ENCODE measurements around the gene TRIM31.

TRIM31 gene, protein sequence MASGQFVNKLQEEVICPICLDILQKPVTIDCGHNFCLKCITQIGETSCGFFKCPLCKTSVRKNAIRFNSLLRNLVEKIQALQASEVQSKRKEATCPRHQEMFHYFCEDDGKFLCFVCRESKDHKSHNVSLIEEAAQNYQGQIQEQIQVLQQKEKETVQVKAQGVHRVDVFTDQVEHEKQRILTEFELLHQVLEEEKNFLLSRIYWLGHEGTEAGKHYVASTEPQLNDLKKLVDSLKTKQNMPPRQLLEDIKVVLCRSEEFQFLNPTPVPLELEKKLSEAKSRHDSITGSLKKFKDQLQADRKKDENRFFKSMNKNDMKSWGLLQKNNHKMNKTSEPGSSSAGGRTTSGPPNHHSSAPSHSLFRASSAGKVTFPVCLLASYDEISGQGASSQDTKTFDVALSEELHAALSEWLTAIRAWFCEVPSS
- 0.07 to 0.19 (median 0.16) reads per million in 3 experiments for total RNA-seq

DNA sequence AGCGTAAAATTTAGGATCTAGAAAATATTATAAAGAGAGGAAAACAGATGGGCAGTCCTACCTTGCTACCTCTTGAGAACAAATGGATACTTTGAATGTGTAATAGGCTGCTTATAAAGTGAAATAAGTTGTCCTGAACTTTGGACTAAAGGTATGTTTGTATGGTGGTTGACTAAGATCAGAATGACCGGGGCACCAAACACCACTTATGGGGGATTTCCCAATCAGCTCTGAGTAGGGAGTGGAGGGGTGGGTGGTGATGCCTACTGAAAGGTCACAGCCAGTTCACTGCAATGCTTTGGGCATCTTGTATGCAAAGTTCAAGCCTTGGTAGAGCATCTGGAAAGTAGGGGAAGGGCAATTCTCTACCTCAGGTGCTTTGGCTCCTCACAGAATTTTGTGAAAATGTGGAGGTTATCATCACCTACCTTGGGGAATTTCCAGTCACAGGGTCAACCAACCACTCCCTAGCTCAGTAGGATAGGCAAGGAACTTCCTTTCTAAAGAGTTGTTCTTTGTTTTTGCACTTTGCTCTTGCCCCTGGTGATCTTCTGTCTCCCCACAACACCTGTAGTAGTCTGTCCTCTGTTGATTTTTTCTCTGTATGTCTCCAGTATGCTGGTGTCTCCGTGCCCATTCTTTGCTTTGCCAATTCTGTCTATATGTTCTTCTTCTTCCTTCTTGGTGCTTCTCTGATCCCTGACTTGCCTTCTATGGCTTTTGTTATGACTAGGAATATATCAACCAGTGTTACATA lies at the start of gene TRIM31:
Gene TRIM31 (minus strand): TSS at position 88 of the 757 bp plus-strand sequence. CDS start 285 bp downstream, outside the sequence.
- DNase-seq = no peak

DNA sequence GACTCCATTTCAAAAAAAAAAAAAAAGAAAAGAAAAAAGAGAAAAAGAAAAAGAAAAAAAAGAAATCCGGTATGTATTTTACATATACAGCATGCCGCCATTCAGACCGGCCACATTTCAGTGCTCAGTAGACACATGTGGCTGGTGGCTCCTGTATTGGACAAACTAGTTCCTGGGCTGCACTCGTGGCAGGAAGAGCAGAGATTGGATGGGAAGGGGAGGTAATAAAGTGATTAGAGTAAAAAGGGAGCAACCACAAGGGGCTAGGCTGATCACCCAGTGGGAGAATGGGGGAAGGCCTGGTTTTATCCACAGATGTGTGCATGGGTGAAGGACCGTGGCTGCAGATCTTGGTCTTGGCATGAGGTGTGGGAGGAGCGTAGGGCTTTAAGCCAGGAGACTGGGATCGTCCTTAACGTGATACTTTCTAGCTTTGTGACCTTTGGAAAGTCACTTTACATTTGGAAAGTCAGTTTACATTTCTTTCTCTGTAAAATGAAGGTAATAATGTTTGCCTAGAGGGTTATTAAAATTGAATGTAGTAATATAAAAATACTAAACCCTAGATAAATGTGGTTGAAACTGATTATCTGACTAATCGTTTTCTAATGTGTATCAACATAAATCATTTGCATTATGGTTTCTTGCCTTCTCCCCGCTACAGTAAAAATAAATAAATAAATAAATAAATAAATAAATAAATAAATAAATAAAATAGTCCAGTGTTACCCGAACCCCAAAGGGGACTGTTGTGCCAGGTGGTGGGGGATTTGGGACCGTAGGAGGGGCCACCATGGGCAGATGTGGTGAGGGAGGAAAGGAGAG lies 49.6 kb upstream of the TRIM31 start:
- DNase-seq = no peak

DNA sequence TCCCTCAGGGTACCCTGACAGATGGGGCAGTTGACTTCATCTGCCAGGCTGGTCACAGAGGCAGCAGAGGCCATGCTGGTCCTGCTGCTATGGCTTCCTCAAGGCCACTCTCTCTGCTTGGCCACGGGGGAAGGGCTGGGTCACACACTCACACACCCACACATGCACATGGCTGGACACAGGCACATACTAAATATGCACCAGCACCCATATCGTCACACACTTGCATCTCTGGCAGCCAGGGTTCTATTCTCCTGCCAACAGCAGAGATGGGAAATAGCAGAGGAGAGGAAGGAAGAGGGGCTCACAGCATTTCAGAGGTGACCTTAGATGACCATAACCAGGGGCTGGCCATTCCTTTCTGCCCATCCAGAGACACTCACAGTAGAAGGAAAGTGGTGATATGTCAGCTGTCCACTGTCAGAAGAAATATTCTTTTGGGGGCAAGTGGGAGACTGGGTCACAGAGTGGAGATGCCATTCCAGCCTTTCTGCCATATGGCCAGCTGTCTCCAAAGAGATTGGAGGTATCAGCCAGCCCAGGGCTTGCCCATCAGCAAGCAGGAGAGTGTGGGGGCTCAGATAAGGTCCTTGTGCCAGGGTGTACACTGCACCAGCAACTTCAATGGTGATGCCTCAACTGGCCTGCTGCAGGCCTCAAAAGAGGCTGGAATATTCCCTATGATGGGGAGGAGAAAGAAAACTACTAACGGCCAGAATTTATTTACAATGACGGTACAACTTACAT lies 48.1 kb upstream of the TRIM31 start, which contains the start of gene TRIM10:
Gene TRIM10 (minus strand): TSS at position 427 of the 747 bp plus-strand sequence. CDS start 353 bp downstream, at position 74.
- no peak for DNase-seq

DNA sequence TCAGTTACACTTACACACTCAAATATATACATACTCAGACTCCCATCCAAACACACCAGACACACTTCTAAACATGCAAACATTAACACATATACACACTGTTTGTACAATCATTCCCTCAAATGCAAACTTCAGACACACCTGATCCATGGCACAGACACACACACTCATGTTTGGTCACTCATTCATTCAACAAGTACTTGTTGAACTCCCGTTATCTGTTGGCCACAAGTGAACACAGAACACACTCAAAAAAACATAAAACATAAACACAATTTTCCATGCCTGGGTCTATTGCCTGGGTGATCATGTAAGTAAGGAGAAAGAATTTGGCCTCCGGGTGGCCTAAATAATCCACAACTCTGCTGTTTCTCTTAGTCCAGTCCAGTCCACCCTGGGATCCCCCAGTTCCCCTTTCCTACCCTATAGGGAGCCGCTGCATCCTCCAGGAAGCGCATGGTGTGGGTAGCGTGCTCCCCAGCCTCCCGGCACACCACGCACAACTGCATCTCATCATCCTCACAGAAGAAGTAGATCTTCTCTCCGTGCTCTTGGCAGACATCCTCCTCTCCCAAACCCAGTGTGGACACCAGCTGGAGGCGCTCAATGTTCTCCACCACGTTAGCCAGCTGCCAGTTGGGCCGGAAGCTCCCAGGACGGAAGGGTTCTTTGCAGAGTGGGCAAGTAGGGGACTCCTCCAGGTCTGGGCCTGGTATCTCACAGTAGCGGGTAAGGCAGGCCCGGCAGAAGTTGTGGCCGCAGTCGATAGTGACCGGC lies 47.3 kb upstream of the TRIM31 start:
- no peak for DNase-seq

DNA sequence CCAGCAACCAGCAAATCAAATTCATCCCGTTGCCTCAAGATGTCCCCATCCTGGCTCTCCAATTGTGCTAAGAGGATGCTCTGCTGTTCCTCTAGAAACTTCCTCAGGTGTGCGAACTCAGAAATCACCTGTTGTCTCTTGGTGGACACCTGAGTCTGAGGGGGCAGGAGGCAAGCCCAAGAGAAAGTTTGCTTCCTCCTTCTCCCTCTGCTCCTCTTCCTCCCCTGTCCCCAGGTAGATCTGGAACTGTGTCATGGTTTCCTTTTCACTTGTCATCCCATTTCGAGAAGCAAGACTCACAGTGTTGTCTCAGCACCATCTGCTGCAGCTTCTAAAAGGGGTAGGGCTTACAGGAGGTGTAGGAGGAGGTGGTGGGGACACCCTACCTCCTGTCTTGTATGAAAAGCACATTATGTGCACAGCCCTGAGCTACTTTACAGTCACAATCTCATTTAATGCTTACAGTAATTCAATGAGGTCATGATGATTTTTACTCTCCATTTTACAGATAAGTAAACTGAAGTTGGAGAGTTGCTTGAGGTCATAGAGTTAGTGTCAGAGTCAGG lies 45.7 kb upstream of the TRIM31 start:
- DNase-seq = no peak

DNA sequence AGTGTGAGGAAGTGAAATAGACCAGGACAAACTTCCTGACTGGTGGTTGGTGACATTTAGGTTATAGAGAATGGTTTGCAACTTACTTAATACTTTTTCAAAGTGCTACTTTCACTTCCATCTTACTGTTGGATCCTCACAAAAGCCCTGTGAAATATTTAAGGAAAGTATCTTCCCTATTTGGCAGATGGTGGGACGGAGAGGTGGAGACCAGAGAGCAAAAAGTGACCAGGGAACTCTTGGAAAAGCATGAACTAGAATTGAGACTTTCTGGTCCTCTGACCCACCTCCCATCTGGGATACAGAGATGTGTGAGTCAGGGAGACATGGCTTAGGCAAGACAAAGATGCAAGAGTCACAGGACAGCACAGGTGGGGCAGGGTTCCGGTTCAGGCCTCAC lies 45.1 kb upstream of the TRIM31 start:
- no peak for DNase-seq

DNA sequence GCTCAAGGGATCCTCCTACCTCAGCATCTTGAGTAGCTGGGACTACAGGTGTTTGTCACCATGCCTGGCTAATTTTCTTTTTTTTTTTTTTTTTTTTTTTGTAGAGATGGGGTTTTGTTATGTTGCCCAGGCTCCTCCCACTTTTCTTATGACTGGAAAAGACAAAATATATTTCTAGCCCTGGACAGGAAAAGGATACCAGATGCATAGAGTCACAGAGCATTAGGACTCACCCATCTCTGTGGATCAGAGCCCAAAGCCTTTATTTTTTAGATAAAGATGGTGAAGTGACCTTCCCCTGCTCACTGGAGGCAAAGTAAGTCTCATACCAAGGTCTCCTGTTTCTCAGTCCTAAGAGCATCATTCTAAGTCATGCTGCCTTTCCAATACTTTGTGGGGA lies 44.7 kb upstream of the TRIM31 start:
- DNase-seq = no peak

DNA sequence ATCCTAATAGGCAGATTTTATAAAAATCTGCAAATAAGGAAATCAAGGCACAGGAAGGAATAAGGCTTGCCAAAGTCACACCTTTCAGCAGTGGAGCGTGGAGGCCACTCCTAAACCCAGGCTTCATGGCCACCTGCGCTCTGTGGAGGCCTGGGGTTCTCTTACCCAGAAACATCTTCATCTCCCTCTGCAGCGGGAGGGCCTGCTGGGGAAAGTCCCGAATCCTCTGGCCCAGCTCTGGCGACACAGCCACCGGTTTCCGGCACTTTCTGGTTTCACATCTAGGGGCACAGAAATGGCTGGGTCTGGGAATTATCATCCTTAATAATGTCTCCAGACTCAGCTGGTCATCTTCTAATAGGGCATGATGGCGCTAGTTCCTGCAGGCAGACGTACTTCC lies 43.9 kb upstream of the TRIM31 start:
- no peak for DNase-seq

DNA sequence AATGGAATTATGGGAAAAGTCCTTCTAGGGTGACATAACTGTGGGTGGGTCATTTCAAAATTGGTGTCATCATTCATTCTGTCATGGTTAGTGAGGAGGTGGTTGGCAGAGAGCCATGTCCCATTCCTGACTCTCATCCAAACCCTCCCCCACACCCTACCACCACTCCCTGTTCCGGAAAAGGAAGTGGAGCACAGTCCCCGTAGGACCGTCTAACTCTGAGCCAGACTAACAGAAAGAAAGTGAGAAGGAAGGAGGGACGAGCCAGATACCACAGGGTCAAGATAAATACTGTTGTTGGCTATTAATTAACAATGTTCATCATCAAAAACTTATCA lies 43.3 kb upstream of the TRIM31 start:
- DNase-seq = no peak

DNA sequence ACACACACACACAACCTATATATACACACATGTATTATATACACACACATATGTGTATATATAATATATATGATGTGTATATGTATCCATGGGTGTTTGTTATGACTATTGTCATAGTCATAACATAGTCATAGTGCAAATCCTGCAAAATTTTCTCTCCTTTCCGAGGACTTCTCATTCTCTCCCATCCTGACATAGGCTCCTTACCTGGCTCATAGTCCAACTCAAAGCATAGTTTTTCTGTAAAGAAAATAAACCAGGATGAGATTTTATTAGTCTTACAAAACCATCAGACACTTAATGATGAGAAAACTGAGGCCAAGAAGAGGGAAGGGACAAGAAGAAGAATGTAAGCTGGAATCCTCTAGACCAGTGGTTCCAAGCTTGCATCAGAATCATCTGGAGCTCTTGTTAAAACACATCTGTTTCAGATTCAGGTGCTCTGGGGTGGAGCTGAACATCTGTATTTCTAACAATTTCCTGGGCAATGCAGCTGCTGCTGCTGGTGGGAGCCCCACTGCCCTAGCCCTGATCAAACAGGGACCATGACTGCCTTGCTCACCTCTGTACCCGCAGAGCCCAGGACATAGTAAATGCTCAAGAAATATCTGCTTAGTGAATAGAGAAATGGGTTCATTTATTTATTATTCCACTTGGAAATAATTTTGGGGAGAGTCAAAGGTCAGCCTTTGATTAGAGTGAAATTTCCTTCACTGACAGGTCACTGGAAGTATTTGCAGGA lies 42.8 kb upstream of the TRIM31 start:
- DNase-seq = no peak

DNA sequence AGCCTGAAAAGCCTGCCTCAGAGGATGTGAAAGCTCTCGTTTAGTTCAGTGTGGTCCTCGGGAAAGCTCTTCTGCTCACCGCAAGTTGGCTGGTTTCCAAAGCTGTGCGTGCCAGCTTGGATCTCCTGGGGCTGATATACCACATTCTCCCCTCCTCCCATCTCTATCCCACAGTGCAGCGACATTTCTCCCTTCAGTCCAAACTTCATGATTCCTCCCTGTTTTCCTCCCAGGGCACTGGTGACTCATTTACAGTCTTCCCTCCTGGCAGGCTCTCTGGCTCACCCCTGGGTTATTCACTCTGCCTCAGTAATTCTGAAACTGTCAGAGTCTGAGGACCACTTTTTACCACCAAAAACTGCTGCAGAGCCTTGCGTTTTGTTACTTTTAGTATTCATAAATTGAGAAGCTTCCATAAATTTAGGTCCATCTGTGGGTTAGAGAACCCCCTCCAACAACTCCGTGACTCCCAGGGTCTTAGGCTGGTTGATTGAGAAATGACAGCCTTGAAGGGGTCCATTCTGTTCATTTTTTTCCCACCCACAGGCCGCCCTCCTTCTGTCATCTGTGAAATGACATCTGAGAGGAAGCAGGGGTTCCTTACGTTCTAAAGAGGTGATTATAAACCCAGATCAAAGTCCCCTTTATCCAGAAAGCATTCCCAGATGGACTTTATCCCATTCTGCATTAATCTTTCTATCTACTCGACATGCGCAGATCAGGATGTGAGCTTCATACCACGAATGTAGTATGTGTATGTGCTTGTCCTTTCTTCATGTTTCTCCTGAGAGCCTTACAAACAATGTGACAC lies 42.0 kb upstream of the TRIM31 start:
- no peak for DNase-seq

DNA sequence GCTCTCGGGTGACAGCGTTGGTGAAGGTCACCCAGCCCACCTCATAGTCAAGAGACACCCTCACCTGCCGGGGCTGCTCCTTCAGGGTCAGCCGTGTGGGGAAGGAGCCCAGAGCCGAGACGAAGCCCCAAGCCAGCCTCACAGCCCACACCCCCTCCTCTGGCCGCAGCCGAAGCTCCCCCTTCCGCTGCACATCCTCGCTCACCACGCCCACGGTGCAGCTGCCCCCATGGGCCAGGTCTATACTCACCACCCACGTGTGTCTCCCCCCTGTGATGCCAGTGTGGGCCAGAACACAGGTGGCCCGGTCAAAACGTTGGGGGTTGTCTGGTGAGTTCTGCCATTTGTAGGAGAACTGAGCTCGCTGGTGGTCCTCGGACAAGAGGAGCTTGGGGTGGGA lies 41.2 kb upstream of the TRIM31 start:
- no peak for DNase-seq

DNA sequence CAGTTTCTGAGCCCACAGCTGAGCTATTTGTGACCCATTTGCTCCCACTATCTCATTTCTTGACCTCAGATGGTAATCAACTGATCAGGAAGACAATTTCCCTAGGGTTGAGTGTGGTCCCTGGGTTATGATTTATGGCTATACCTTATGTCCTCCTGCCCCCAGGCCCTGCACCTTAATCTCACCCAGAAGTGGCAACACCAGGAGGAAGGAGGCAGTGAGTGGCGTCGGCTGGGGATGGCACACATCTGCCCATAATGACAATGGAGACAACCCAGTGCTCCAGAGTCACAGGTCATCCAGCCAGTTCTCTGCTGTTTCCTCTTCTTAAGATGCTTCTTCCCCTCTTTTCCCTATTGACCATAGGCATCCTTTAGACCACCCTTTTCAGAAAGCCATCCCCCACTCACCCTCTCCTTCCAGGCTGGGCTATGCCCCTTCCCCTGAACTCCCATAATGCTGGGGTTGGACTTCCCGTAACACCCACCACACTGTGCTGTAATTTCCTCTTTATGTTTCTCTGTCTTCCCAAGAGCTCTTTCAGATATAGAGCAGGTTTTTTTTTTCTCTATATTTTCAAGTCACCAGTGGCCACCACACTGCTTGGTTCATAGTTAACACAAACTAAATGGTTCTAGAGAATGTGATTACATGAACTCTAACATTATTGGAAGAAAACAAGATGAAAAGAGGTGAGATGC lies 40.2 kb upstream of the TRIM31 start:
- no peak for DNase-seq

DNA sequence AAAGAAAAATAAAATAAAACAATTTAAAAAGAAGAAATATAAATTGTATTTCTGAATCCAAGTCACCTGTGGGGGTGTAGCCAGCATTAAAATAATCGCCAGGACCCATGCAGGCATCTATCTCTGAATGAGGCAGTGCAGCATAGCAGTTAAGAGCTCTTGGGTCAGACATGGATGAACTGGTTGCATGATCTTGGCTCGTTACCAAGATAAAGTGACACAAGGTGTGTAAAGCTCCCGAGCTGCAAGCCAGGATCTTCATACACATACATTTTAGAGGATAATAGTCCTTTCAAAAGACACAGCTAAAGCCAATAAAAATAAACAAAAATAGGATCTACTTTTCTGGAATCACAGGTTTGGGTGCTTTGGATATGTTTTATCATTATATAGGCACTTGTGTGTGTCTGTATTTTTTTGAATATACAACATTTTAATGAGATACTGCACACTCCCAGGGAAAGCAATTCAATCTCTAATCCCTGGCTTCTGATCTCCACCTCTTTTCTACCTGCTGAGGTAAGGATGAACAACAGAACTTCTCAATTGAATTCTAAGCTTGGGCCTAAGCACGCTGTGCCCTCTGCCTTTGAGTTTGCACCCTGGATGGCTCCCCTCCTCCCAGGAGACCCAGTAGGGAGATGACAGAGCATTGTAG lies 39.3 kb upstream of the TRIM31 start:
- DNase-seq = no peak

DNA sequence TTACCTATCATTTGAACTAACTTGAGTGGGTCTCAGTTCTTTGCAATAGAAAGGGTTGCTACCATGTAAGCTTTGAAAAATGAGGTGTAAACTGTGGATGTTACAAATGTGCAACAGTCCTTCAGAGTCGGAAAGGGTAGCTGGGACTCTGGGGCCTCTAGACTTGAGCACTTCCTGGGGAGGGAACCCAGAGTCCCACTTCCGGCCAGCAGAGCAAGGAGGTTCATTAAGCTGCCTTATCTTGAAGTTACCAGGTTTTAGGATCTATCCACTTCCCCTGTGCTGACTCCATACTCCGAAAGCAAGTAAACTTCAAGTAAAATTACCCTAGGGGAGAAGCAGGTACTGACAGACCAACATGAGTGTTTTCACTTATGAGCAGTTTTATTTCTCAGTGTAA lies 38.7 kb upstream of the TRIM31 start:
- DNase-seq = no peak

DNA sequence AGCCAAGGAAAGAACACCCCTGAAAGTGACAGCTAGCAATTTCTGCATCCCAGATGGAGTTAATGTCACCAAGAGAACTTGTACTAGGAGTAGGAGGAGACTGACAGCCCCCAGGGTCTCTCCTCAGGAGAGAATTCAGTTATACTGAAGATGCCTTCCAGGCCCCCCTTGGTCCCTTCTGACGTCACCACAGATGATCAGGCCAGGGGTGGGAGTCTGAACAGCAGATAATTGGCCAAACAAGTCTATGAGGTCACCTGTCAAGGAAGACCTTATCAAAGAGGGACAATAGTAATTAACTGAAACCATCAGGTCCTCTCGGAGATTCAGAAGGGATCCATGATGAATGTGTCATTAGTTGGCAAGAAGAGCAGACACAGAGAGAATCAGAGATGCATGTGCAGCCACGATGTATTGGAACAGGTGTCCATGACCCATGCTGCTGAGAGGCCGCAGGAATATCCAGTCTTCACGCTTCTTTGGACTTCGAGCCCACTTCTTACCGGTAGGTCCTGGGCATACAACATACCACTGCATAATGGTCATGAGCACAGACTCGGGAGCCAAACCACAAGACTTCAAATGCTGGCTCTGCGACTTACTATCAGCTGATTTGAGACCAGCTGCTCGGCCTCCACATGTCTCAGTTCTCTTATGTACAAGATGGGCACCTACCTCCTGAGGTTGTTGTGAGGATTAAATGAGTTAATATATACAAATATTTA lies 37.9 kb upstream of the TRIM31 start:
- DNase-seq = no peak

DNA sequence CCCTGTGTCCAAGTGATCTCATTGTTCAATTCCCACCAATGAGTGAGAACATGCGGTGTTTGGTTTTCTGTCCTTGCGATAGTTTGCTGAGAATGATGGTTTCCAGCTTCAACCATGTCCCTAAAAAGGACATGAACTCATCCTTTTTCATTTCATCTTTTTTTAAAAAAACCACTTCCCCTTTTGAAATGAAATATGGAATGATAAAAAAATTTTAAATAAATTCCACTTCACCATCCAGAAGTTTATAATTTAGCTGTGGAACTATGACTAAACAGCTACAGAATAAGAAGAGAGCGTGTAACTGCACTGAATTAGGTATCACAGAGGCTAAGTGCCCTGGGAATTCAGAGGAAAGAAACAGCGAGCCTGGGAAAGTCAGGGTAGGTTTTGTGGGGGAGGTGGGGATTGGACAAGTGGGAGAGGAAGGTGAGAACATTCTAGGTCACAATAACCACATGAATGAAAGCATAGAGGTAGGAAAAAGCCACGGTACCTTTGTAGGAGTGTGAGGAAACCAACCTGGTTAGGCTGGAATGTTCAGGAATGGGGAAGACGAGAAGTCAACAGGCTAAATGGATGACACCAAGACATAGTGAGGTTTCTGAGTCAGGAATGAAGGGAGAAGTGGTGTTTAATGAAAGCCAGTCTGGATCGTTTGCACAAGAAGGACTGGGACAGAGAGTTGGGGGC lies 37.1 kb upstream of the TRIM31 start:
- DNase-seq = no peak
